ENCODE measurements around the gene FGF14. TPM values are rescaled to one million over a fixed set of nuclear protein-coding genes. Genes with fewer than 3 reads are reported as not detected.

The FGF14 gene
- total RNA-seq, 1 experiment from 2014 or later = not detected

DNA sequence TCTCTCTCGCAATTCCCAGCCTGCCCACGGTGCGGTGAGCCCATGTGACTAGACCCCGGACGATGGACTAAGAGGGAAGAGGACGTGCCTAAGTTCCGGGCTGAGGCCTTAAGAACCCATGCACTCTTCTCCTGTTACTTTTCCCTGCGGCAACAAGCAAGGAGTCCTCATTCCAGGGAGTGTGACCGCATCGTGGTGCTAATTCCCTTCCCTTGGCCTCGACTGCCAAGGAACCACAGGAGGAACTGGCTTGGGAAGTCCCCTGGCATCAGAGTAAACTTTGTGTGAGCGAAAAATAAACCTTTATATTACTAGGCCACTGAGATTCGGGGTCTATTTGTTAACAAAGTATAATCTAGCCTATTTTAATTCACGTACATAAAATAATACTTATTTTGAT is 34.0 kb downstream of the FGF14 start:
- DNase-seq (ENCODE audit: low read depth) = peak; percentile 4

DNA sequence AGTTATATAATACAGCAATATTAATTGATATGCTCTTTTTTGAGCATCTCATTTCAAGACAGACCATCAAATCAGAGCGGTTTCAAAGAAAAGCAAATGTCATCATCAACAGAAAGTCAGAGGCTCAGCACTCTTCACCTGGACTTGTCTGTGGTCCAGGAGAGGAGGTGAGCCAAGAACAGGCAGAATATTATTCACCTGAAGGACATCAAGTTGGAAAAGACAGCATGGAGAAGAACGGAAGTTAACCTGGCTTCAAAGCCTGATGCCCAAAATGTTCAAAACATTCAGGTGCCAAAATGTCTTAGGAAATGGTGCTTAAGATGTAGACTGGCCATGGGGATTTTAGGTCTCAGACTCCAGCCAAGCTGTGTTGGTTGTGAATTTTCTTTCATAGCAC is 40.7 kb downstream of the FGF14 start:
- DNase-seq (ENCODE audit: low read depth) = no peak

DNA sequence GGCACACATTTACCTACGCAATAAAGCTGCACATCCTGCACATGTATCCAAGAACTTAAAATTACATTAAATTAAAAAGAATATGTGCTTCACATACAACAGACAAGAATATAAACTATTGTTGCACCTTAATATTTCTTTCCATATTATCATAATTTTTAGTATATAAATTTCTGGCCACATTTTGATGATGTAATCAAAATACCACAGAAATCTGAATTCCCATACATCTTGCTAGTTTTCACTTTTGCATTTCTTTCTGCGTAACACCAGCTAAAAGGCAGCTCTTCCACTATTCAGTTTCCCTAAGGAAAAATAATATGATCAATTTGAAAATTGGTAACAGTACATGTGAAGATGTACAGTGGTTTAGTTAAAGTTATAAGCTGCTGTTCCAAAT is 42.6 kb downstream of the FGF14 start:
- DNase-seq (ENCODE audit: low read depth) = no peak

DNA sequence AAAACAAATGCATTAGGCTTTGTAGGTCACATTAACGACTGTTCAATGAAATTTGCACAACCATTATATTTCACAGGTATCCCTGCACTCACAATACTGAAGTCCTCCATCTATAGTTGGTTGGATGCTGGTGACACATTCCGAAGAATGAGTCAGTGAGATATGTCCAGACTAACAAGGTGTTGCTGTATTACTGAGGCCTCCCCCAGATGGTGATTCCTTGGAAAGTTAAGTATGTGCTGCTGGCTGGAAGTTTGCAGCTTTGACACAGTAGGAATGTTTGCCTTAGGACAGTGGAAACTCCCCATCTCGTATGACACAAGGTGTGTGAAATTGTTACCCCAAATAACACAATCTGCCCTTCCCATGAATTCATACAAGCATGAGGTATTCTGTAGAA is 46.6 kb downstream of the FGF14 start:
- DNase-seq (ENCODE audit: low read depth) = no peak

DNA sequence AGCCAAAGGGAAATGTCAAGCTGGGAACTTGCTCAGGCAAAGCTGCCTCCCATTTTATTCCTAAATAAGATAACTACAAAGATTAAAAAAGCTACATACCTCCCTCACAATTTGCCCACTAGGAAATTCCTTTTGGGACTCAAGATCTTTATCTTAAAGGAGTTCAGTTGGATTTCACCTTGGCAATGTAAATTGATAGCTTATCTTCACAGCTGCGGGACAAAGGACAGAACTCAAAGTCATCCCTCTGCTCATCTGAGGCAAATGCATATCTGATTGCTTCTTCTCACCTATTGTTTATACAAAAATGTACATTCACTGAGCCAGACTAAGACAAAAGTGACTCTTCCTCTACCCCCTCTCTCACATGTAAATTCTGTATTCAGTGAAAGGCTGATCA is 47.8 kb downstream of the FGF14 start:
- DNase-seq (ENCODE audit: low read depth) = no peak

DNA sequence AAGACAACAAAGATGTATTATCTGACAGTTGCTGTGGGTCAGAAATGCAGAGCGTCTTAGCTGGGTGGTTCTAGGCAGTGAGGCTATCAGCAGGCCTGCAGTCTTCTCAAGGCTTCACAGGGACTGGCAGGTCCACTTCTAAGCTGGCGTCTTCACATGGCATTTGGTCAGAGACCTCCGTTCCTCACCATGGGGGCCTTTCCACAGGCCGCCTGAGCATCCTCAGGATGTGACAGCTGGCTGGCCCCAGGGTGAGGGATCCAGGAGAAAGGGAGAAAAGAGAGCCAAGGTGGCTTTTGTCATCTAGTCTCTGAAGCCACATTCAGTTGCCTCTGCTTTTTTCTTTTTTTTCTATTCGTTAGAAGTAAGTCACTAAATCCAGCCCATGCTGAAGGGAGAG is 50.3 kb downstream of the FGF14 start:
- DNase-seq (ENCODE audit: low read depth) = no peak

DNA sequence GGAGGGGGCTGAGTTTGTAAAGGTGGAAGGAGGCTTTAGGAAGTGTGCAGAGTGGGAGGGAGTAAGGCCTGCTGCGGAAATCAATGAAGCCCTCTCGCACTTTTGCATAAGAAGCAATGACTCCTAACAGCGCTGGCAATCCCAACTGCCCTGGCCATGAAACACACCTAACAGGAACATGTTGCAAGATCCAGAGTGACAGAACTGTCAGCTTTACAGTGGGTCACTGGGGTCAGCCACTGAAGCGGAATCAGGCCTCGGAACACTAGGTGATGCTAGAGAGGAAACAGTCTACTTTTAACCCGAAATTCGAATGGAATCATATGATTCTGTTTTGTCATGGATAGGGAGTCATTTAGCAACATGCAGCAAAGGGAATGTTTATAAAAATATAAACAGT is 54.4 kb downstream of the FGF14 start:
- DNase-seq (ENCODE audit: low read depth) = no peak

DNA sequence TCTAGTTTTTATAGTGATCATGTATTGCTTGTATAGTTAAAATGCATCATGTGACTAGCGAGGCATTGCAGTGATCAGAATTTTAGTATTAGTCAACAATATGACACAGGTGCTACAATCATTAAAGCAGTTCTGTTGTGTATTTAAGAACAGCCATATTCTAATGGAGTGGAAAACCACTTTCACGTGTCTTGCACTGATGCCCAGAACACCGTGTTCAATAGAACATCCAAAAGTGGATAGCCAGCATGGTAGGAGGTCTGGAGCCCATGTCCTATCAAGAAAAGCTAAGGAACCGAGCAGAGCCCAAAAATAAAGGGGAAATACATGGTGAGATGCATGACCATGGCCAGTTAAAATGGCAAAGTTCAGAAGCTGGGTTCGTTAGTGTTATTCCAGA is 55.1 kb downstream of the FGF14 start:
- DNase-seq (ENCODE audit: low read depth) = no peak

DNA sequence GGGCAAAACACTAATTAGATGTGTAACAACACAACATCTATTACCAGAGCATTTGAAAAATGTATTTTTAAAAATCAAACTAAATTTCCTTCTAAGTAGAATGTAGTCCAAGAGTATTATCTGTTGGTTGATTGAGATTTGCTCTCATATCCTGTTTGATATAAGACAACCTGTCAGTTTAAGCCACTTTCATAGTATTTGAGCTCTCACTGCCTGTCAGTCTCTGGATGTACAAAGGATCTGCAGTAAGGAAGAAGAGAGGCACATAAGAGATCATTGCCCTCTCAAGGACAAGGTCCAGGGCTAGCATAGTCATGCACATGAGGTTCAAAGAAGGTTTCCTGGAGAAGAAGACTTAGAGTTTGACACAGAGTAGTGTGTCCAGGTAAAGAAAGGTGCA is 57.4 kb downstream of the FGF14 start:
- no peak for DNase-seq (ENCODE audit: low read depth)

DNA sequence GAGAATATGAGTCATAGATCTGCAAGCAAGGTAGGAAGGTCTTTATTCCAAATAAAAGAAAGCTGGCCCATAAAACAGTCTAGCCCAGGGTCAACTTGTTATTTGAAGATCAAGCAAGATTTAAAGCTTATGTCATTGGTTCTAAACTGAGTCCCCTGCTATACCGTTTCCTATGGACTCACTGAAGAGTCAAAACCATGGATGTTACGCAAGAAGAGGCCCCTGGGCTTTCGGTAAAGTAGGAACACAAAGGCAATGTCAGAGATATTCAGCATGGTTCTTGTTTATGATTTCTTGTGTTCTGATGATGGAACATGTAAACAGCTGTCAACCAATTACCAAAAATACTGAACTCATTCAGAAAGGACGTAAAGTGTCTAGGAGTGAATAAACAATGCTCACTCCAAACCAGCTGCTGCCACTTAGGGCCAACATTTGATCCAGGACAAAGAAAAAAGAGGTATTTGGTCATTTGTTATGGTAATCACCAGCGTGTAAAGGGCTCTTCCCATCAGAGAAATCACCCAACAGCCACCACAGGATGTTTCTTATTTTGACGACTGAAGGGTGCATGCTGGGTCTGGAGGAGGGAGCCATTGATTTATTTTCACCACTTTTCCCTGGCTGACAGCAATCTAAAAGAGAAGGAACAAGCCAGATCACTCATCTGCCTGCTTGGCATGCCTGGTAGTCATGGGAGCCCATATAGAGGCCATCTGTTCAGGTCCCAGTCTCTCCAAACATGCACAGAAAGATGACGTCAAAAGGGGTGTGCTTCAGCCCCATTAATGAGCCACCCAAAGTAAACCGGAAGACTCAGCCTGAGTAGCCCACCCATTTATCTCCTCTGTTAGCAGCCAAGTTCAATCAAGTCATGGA is 68.3 kb downstream of the FGF14 start:
- no peak for DNase-seq (ENCODE audit: low read depth)

DNA sequence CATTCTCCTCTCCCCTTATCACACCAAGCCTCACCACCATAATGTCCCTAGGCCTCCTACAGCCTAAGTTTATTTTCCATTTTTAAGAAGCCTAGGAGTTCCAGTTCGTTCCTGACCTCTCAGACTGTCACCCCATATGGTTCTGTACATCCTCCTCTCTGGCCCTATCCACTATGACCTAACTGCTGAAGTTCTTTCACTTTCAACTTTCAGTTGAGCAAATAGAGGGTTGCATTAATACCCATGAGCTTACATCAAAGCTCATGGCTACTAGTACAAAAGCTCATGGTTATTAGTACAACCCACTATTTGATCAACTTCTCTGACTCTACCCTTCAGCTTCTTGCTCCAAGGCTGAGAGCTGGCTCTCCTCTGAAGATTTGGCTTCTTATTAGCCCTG is 72.9 kb downstream of the FGF14 start:
- no peak for DNase-seq (ENCODE audit: low read depth)

DNA sequence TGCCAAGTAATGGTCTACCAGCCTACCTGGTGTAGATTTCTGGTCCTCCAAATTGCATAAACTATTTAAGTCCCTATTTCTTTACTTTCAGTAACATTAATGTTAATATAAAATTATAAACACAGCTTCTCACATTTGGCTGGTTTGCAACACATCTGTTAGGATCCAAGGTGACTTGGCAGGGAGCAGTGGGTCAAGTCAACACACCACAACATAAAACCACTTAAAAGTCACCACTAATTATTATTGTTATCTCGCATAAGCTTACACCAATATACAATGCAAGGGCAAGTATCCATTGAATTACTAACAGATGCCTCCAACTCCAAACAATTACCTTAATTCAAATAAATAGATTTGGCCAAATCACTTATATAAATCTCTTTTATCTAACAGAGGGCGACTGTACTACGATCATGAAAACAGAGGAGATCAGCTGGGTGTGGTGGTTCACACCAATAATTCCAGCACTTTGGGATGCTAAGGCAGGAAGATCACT is 74.7 kb downstream of the FGF14 start:
- no peak for DNase-seq (ENCODE audit: low read depth)

DNA sequence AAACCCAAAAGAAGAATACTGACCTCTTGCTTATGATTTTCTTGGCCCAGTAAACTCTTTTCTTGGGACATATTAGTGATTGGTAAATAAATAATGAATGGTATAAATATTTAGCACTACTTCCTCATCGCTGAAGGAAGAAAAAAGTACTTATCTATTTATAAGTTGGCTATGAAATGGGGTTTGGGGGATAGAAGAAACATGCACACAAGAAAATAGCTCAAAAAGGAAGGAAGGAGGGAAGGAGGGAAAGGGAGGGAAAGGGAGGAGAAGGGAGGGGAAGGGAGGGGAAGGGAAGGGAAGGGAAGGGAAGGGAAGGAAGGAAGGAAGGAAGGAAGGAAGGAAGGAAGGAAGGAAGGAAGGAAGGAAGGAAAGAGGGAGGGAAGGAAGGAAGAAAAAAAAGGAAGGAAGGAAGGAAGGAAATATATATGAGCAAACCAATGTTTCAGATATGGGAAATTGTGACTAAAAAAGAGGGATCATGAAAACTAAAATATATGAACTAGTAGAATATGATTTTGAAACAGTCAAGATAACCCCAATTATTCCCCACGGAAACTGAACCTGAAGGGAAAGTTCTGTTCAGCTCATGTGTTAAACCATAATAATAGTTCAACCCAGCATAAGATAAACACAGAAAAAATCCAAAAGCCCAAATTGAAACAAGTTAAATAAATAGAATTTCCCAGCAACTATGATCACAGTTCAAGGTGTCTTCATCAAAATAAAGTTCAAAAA is 75.3 kb downstream of the FGF14 start:
- no peak for DNase-seq (ENCODE audit: low read depth)

DNA sequence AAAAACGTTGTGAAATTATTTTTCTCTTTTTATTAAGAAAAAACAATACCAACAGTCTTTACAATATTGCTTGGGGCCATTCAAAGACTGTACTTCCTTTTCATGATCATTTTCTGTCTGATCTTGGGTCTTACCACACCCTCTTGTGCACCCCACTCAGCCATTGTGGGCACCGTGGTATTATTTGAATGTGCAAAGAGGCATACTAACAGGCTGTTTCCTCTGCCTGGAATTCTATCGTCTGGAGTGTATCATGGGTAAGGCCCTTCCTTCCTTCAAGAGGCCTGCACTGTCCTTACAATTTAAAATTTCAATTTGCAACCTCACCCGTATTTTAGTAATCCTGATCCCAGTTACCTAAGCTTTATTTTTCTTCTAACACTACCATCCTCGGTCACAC is 76.5 kb downstream of the FGF14 start:
- no peak for DNase-seq (ENCODE audit: low read depth)

DNA sequence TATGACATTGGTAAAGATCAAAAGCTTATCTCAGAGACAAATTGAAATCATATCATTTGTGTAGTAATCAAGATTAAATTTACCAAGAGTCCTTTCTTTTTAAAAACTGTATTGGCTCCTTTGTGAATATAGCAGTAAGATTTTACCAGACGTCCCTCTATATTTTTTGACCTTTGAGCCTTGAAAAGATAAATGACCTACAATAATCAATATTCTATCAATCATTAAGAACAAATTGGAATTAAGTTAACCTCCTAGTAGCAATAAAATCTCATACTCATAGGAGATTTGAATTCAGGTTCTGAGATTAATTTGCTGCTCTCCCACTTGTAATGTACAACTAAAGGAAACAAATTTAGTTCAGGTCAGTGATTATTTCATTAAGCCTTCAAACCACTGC is 78.3 kb downstream of the FGF14 start:
- no peak for DNase-seq (ENCODE audit: low read depth)

DNA sequence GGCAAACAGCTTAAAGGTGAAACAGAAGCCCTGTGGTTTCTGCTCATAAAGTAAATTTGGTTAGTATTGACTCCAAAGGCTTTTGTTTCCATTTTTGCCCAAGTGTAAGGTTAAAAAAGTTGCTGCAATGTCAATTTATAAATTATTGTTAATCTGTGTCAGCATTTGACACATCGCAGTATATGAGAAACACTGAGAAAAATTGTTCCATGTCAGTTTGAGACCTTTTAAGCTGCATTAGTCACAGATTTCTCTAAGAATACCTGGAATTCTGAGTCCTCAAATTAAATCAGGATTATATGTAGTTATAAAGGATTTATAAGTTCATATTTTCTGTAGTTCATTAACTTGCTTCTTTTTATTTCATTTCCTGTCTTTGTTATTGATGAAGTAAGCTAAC is 78.8 kb downstream of the FGF14 start:
- DNase-seq (ENCODE audit: low read depth) = no peak

DNA sequence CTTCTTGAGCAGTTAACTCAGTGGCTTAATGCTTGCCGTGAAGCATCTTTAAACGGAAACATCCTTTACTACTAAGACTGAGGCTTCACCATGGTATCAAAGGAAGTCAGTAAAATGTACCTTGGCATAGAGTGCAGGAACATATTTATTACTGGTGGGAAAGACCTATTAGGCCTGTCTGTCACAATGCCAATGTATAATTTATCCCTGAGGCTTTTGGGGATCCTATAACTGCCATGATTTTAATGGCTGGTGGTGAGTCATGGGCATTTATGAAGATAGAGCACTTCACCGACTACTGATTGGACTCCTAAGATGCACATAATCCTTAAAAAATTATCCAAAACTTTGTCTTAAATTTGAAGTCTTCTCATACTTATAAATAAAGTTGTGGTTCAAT is 79.6 kb downstream of the FGF14 start:
- no peak for DNase-seq (ENCODE audit: low read depth)

DNA sequence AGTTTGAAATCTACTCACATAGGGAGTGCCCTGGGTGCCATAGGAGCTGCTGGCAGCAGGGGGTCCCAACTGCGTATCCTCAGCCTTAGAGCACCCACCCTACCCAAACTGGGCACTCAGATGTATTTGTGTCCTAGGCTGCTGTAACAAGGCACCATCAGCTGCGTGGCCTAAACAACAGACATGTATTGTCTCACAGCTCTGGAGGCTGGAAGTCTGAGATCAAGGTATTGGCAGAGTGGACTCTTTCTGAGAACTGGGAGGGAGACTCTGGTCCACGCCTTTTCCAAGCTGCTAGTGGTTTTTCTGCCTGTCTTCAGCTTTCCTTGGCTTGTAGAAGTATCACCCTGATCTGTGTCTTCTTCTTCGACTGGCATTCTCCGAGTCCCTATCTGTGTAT is 83.6 kb downstream of the FGF14 start:
- DNase-seq (ENCODE audit: low read depth) = no peak

DNA sequence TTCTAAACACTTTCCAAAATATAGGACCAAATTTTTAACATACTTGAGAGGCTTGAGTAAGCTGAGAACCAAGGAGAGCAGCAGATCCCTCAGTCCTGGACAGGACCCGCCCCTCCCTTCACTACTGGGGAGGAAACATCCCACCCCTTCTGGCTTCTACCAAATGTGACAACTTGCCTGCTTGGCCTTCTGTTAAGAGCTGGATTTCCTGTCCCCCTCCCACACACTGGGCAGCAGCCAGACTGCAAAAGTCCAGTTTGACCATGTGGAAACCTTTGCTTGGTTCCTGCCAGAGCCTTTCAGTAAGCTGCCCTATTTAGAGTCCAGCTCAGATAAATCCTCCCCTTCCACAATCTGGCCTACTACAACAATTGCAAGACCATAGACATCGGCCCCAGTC is 84.3 kb downstream of the FGF14 start:
- DNase-seq (ENCODE audit: low read depth) = no peak

DNA sequence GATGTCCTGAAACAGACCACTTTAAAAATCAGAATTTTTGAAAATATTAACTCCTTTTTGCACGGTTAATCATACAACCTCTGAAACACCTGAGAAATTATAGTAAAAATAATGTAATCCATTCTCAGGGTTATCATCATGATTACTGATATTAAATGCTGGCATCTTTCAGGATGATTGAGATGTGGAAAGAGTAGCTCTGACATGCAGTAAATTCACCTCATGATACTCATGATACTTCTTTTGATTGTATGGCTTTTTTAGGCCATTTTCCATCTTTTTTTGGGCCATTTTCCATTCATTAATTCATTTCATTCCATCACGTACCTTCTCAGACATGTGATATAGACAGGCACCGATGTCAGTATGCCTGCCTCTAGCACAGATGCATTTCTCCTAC is 85.1 kb downstream of the FGF14 start:
- DNase-seq (ENCODE audit: low read depth) = no peak

DNA sequence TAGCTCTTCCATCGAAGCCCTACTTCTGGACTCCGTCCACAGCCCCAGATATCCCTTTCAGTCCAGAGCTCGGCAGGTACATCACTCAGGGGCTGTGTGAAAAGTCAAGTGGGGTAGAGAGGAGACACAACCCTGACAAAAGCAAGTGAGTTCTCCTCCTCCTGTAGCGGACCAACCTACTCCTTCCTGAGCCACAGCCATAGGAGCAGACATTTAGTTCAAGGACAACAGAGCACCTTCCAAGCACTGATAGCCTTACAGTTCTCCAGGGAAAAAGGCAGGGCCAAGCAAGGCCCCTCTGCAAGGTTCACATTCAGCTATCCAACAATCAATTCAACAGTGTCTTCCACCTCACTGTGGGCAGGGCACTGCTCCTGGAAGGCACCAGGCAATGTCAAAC is 89.0 kb downstream of the FGF14 start:
- DNase-seq (ENCODE audit: low read depth) = no peak

DNA sequence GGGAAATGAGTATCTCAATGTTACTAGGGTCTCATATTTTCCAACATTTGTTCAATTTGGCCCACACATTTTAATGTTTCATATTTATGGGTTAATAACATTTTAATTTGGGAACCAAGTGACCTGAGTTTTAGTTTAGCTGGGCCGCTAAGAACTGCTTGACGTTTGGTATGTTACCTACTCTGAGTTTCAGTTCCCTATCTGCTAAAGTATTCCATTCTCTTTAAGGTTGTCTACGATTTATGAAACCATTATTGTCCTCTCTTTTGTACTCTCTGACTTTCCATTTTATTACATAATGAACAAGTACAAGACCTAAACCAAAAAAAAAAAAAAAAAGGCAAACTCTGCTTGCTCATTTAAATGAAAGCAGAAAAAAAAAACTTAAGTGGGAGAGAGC is 89.9 kb downstream of the FGF14 start:
- no peak for DNase-seq (ENCODE audit: low read depth)

DNA sequence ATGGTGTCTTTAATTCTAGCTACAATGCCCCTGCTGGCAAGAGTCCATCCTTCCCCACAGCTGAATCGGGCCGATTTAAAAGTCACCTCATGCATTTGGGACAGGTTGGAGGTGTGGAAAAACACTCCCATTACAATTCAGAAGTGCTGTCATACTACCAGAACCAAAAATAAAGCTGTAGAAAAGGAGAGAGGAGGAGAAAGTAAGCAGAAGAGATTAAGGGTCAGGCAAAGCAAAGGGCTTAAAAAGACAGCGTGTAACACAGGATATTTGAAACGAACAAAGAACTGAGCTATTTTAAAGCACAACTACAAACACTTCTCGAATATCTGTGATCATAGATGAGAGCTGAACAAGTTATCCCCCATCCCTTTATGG is 90.4 kb downstream of the FGF14 start:
- DNase-seq (ENCODE audit: low read depth) = no peak

All from M059J (cell line).